GM23338 (cell line): Measurements from ENCODE around the gene DMGDH. TPM values are rescaled to one million over a fixed set of nuclear protein-coding genes. Genes with fewer than 3 reads are reported as not detected.

Source experiments
- ATAC-seq: fragments of 200-7000 bp; cut with Tn5 transposase; 3 replicates; pipeline ENCODE4 v1.9.1; 2020
- DNase-seq: peaks from one replicate; pipeline ENCODE4 v3.0.0-alpha.2; 2015; ENCODE audit warnings: low spot score
- H2AFZ ChIP-seq: fragments of 200-600 bp; sonication (generic); 2 replicates; pipeline ENCODE4 v1.8.0; 2016; ENCODE audit warnings: antibody characterized with exemption, mild to moderate bottlenecking, moderate library complexity
- H3F3A ChIP-seq: fragments of 200-600 bp; sonication (generic); replicated peaks from 2 replicates; pipeline ENCODE4 v1.8.0; 2017; ENCODE audit warnings: antibody characterized with exemption, mixed run types, low read depth
- H3K27ac ChIP-seq: fragments of 200-600 bp; sonication (generic); 2 replicates; pipeline ENCODE4 v1.6.1; 2016; ENCODE audit warnings: low read depth
- H3K27me3 ChIP-seq: fragments of 200-600 bp; sonication (generic); 2 replicates; pipeline ENCODE4 v1.8.0; 2016; ENCODE audit warnings: mild to moderate bottlenecking, mixed run types, moderate library complexity; ENCODE audit not compliant: insufficient read depth
- H3K36me3 ChIP-seq: fragments of 200-600 bp; sonication (generic); 2 replicates; pipeline ENCODE4 v1.8.0; 2016; ENCODE audit warnings: mild to moderate bottlenecking; ENCODE audit not compliant: insufficient read depth
- H3K4me1 ChIP-seq: fragments of 200-600 bp; sonication (generic); 2 replicates; pipeline ENCODE4 v1.8.0; 2016; ENCODE audit warnings: mild to moderate bottlenecking, moderate library complexity; ENCODE audit not compliant: insufficient read depth
- H3K4me2 ChIP-seq: fragments of 200-600 bp; sonication (generic); 2 replicates; pipeline ENCODE4 v1.7.1; 2017; ENCODE audit warnings: mixed run types
- H3K4me3 ChIP-seq: fragments of 200-600 bp; sonication (generic); 2 replicates; pipeline ENCODE4 v1.6.1; 2016; ENCODE audit warnings: mixed run types
- H3K79me2 ChIP-seq: fragments of 200-600 bp; sonication (generic); replicated peaks from 2 replicates; pipeline ENCODE4 v1.8.0; 2017; ENCODE audit warnings: mild to moderate bottlenecking; ENCODE audit not compliant: insufficient read depth
- H3K9me2 ChIP-seq: fragments of 200-600 bp; sonication (generic); 2 replicates; pipeline ENCODE4 v1.8.0; 2017; ENCODE audit not compliant: insufficient read depth
- H4K20me1 ChIP-seq: fragments of 200-600 bp; sonication (generic); replicated peaks from 2 replicates; pipeline ENCODE4 v1.8.0; 2017; ENCODE audit warnings: mild to moderate bottlenecking; ENCODE audit not compliant: insufficient read depth
- H3K27ac Mint-ChIP-seq: 2 replicates; pipeline ENCODE4 v1.8.0; 2020; ENCODE audit warnings: inconsistent platforms, mild to moderate bottlenecking, moderate library complexity, mixed read lengths
- H3K27me3 Mint-ChIP-seq: 3 replicates; pipeline ENCODE4 v1.8.0; 2022; ENCODE audit warnings: low read depth, mild to moderate bottlenecking, moderate library complexity, mixed read lengths, inconsistent platforms; ENCODE audit not compliant: insufficient read depth, poor library complexity
- H3K36me3 Mint-ChIP-seq: 3 replicates; pipeline ENCODE4 v1.8.0; 2021; ENCODE audit warnings: low read depth, mild to moderate bottlenecking, inconsistent platforms, moderate library complexity, mixed read lengths
- H3K4me1 Mint-ChIP-seq: 3 replicates; pipeline ENCODE4 v1.8.0; 2020; ENCODE audit warnings: mild to moderate bottlenecking, inconsistent platforms, mixed read lengths
- H3K4me3 Mint-ChIP-seq: 3 replicates; pipeline ENCODE4 v1.8.0; 2021; ENCODE audit warnings: moderate library complexity, mild to moderate bottlenecking, inconsistent platforms, mixed read lengths
- H3K9me3 Mint-ChIP-seq: 3 replicates; pipeline ENCODE4 v1.8.0; 2020; ENCODE audit warnings: moderate library complexity, mild to moderate bottlenecking, inconsistent platforms, mixed read lengths
- CTCF ChIP-seq, 2 experiments: fragments of 200-600 bp in 1 of 2; sonication (generic) in 1 of 2; conservative IDR thresholded peaks; 2 replicates each; pipeline versions ENCODE4 v1.5.1 to v1.6.1; 2016 to 2017; ENCODE audit warnings: antibody characterized with exemption in 2 of 2, low read depth in 2 of 2, mild to moderate bottlenecking in 2 of 2, moderate library complexity in 1 of 2
- ETS1 ChIP-seq: IDR thresholded peaks from 2 replicates; pipeline ENCODE4 v1.6.1; 2016; ENCODE audit warnings: antibody characterized with exemption
- EZH2phosphoT487 ChIP-seq: fragments of 200-600 bp; sonication (generic); IDR thresholded peaks from one replicate; pipeline ENCODE4 v1.8.1; 2018; ENCODE audit warnings: antibody characterized with exemption; ENCODE audit not compliant: unreplicated experiment
- NANOG ChIP-seq: IDR thresholded peaks from 2 replicates; pipeline ENCODE4 v1.6.1; 2016; ENCODE audit warnings: antibody characterized with exemption, borderline replicate concordance
- POLR2AphosphoS5 ChIP-seq: IDR thresholded peaks from 2 replicates; pipeline ENCODE4 v1.6.1; 2016; ENCODE audit warnings: antibody characterized with exemption, low read depth
- REST ChIP-seq: IDR thresholded peaks from one replicate; pipeline ENCODE4 v1.6.1; 2018; ENCODE audit warnings: antibody characterized with exemption; ENCODE audit not compliant: unreplicated experiment
- polyA plus RNA-seq: library from polyadenylated mRNA; unstranded; fragments of >200 nt; fragmentation: Nextera tagmentation; extraction: Ambion mirVana; gene quantifications from 2 replicates; pipeline ENCODE4 v1.2.1, GENCODE V29; 2016
- total RNA-seq: library from RNA; depleted of rRNA; stranded (reverse); fragments of >200 nt; shearing (Covaris generic); gene quantifications from 2 replicates; pipeline ENCODE4 v1.2.3, GENCODE V29; 2014

DMGDH gene
- total and polyA plus RNA-seq, 2 experiments from 2014 or later = 0.52 to 0.63 TPM

GRCh38 chr5:79021753-79022152 is 47.7 kb downstream of the DMGDH start (continued):
- TF ChIP-seq REST (no peak), ETS1 (no peak)

- H3K27ac Mint-ChIP-seq = no peak overlapping the region
- peaks cover 14% of the 10 kb centered on the region for H3K4me1 ChIP-seq
- peak overlapping the region; percentile 69; the same call in 1 of the 2 replicates for H2AFZ ChIP-seq
- TF ChIP-seq EZH2phosphoT487 (no peak), CTCF (conservative IDR thresholded peaks at IDR 0.05; ENCODE audit: low read depth in 2 of 2) (peak; percentile 90 to 93)
- H3K36me3 Mint-ChIP-seq = no peaks in the 10 kb centered on the region
- peaks cover 3% of the 10 kb centered on the region for H3K27me3 Mint-ChIP-seq
- peak overlapping the region; percentile 27; the same call in 1 of the 2 replicates for H3K4me2 ChIP-seq
- H3F3A ChIP-seq = no peaks in the 10 kb centered on the region
- ATAC-seq (peak; percentile 90), DNase-seq (peak; percentile 78)
- H3K27ac ChIP-seq = no peak overlapping the region
- H3K4me3 ChIP-seq = no peak overlapping the region
- H3K4me3 Mint-ChIP-seq = no peak overlapping the region; the same call in 2 of the 3 replicates
- H3K4me1 Mint-ChIP-seq = peaks cover 21% of the 10 kb centered on the region
- no peaks in the 10 kb centered on the region for H3K9me3 Mint-ChIP-seq
- H3K9me2 ChIP-seq = no peaks in the 10 kb centered on the region
- no peaks in the 10 kb centered on the region for H4K20me1 ChIP-seq
- no peaks in the 10 kb centered on the region for H3K27me3 ChIP-seq
- H3K36me3 ChIP-seq = no peaks in the 10 kb centered on the region
- H3K79me2 ChIP-seq = no peaks in the 10 kb centered on the region
These were observed 48.5 kb downstream of the DMGDH start for GRCh38 chr5:79020861-79021561.

- Mint-ChIP-seq H3K27me3 (no peaks in the 10 kb centered on the region), H3K36me3 (peaks cover 5% of the 10 kb centered on the region; the same call in 2 of the 3 replicates), H3K4me3 (no peak overlapping the region), H3K9me3 (peaks cover 17% of the 10 kb centered on the region), H3K4me1 (no peaks in the 10 kb centered on the region), H3K27ac (no peak overlapping the region)
- no peak for TF ChIP-seq ETS1
- TF ChIP-seq REST = no peak
- no peak for TF ChIP-seq POLR2AphosphoS5
- TF ChIP-seq NANOG = no peak
- no peak overlapping the region for H2AFZ ChIP-seq
- H3F3A ChIP-seq = no peaks in the 10 kb centered on the region
- no peaks in the 10 kb centered on the region for H3K4me1 ChIP-seq
- H3K27me3 ChIP-seq = no peaks in the 10 kb centered on the region
- H3K79me2 ChIP-seq = no peaks in the 10 kb centered on the region
- DNase-seq (no peak), ATAC-seq (no peak)
- no peak overlapping the region for H3K27ac ChIP-seq
- no peak overlapping the region for H3K4me3 ChIP-seq
- H3K36me3 ChIP-seq = no peaks in the 10 kb centered on the region
- no peaks in the 10 kb centered on the region for H4K20me1 ChIP-seq
- peaks cover 6% of the 10 kb centered on the region; the same call in 1 of the 2 replicates for H3K9me2 ChIP-seq
- no peak overlapping the region for H3K4me2 ChIP-seq
These were observed 54.8 kb downstream of the DMGDH start for GRCh38 chr5:79014631-79015030.
